ENCODE data around the gene GABRQ. TPM values are rescaled to one million over a fixed set of nuclear protein-coding genes. Genes with fewer than 3 reads are reported as not detected.

Gene GABRQ
- total RNA-seq, 1 experiment from 2014 or later, result under 0.01 TPM

GRCh38 chrX:152646961-152647360, 9.3 kb downstream of the GABRQ start:
- ChIA-PET POLR2A (ENCODE audit: unreplicated experiment) (no interaction called here), CTCF (no interaction called here)
- Histone ChIP-seq H3K9ac (ENCODE audit: low read length) (no peak overlapping the region), H3K27ac (ENCODE audit: low read length) (no peak overlapping the region), H3K9me2 (replicated peaks; ENCODE audit: low read length) (no peaks in the 10 kb centered on the region), H3K27me3 (ENCODE audit: low read length) (peaks cover 18% of the 10 kb centered on the region), H3K4me3 (ENCODE audit: low read length) (no peak overlapping the region), H2AFZ (ENCODE audit: low read length) (no peak overlapping the region), H4K20me1 (ENCODE audit: low read length) (no peaks in the 10 kb centered on the region), H3K36me3 (ENCODE audit: low read depth, low read length) (no peaks in the 10 kb centered on the region), H3K4me1 (ENCODE audit: insufficient read depth, low read length) (no peaks in the 10 kb centered on the region), H3F3A (ENCODE audit: low read length, unreplicated experiment) (no peaks in the 10 kb centered on the region), H3K79me2 (ENCODE audit: low read length) (no peaks in the 10 kb centered on the region), H3K4me2 (ENCODE audit: low read length) (no peak overlapping the region), H3K9me3 (ENCODE audit: low read length) (no peaks in the 10 kb centered on the region)
- no peak for TF ChIP-seq EZH2phosphoT487 (IDR thresholded peaks at IDR 0.05; ENCODE audit: borderline replicate concordance, low read length)
- TF ChIP-seq CTCF (conservative IDR thresholded peaks at IDR 0.05; ENCODE audit: low read depth, low read length), result no peak
- TF ChIP-seq EZH2 (IDR thresholded peaks at IDR 0.05; ENCODE audit: low read length, unreplicated experiment), result no peak
- DNase-seq (no peak), ATAC-seq (no peak)
- BruUV-seq (replicated peaks), result no TSS peak
- intact Hi-C loops (cut with micrococcal nuclease), result no loop called here

GRCh38 chrX:152647978-152648377, 10.3 kb downstream of the GABRQ start:
- Histone ChIP-seq H3K27ac (ENCODE audit: low read length) (no peak overlapping the region), H3K9me2 (replicated peaks; ENCODE audit: low read length) (no peaks in the 10 kb centered on the region), H3K4me2 (ENCODE audit: low read length) (no peak overlapping the region), H3K9me3 (ENCODE audit: low read length) (no peaks in the 10 kb centered on the region), H3K27me3 (ENCODE audit: low read length) (peaks cover 22% of the 10 kb centered on the region), H3K9ac (ENCODE audit: low read length) (no peak overlapping the region), H3F3A (ENCODE audit: low read length, unreplicated experiment) (no peaks in the 10 kb centered on the region), H4K20me1 (ENCODE audit: low read length) (no peaks in the 10 kb centered on the region), H3K79me2 (ENCODE audit: low read length) (no peaks in the 10 kb centered on the region), H2AFZ (ENCODE audit: low read length) (no peak overlapping the region), H3K4me1 (ENCODE audit: insufficient read depth, low read length) (no peaks in the 10 kb centered on the region), H3K4me3 (ENCODE audit: low read length) (no peak overlapping the region), H3K36me3 (ENCODE audit: low read depth, low read length) (no peaks in the 10 kb centered on the region)
- ChIA-PET POLR2A (ENCODE audit: unreplicated experiment) (no interaction called here), CTCF (no interaction called here)
- no peak for ATAC-seq
- intact Hi-C loops (cut with micrococcal nuclease), result no loop called here
- TF ChIP-seq EZH2phosphoT487 (IDR thresholded peaks at IDR 0.05; ENCODE audit: borderline replicate concordance, low read length) (no peak), EZH2 (IDR thresholded peaks at IDR 0.05; ENCODE audit: low read length, unreplicated experiment) (no peak), CTCF (conservative IDR thresholded peaks at IDR 0.05; ENCODE audit: low read depth, low read length) (no peak)
- no TSS peak for BruUV-seq (replicated peaks)
- DNase-seq, result no peak

- Histone ChIP-seq H3K36me3 (ENCODE audit: low read depth, low read length) (no peaks in the 10 kb centered on the region), H3F3A (ENCODE audit: low read length, unreplicated experiment) (no peaks in the 10 kb centered on the region), H3K9me3 (ENCODE audit: low read length) (no peaks in the 10 kb centered on the region), H3K9me2 (replicated peaks; ENCODE audit: low read length) (no peaks in the 10 kb centered on the region), H3K27ac (ENCODE audit: low read length) (no peak overlapping the region), H2AFZ (ENCODE audit: low read length) (no peak overlapping the region), H4K20me1 (ENCODE audit: low read length) (no peaks in the 10 kb centered on the region), H3K27me3 (ENCODE audit: low read length) (peaks cover 24% of the 10 kb centered on the region), H3K79me2 (ENCODE audit: low read length) (no peaks in the 10 kb centered on the region), H3K4me2 (ENCODE audit: low read length) (no peak overlapping the region), H3K9ac (ENCODE audit: low read length) (no peak overlapping the region), H3K4me1 (ENCODE audit: insufficient read depth, low read length) (no peaks in the 10 kb centered on the region), H3K4me3 (ENCODE audit: low read length) (no peak overlapping the region)
- no TSS peak for BruUV-seq (replicated peaks)
- POLR2A ChIA-PET (ENCODE audit: unreplicated experiment), result no interaction called here
- no peak for TF ChIP-seq EZH2 (IDR thresholded peaks at IDR 0.05; ENCODE audit: low read length, unreplicated experiment)
- no peak for TF ChIP-seq CTCF (conservative IDR thresholded peaks at IDR 0.05; ENCODE audit: low read depth, low read length)
- no peak for TF ChIP-seq EZH2phosphoT487 (IDR thresholded peaks at IDR 0.05; ENCODE audit: borderline replicate concordance, low read length)
- DNase-seq, result no peak
- intact Hi-C loops (cut with micrococcal nuclease), result no loop called here
- no peak for ATAC-seq
- CTCF ChIA-PET, result no interaction called here
Observed at GRCh38 chrX:152652060-152652459, 14.4 kb downstream of the GABRQ start.

Measured in PC-3 (cell line).